ENCODE measurements around the gene FOLR1.
"Not testable (repeated sequence)": the region's sequence is repeated elsewhere in the genome, so short reads cannot be mapped to it uniquely, and the experiment has no call there.

The FOLR1 gene

GRCh38 chr11:72191961-72192381 is at the start of gene FOLR1:
Gene FOLR1 (plus strand): TSS chr11:72192140. CDS start chr11:72192174, 34 bp downstream.
- no peak for DNase-seq

- not testable (repeated sequence) for DNase-seq
These were observed 49.4 kb upstream of the FOLR1 start for GRCh38 chr11:72142543-72142942.

GRCh38 chr11:72144807-72145565 is 47.0 kb upstream of the FOLR1 start:
- no peak for DNase-seq

- no peak for DNase-seq
These were observed 45.3 kb upstream of the FOLR1 start for GRCh38 chr11:72146625-72147024.

- no peak for DNase-seq
These were observed 41.1 kb upstream of the FOLR1 start for GRCh38 chr11:72150882-72151281.

- not testable (repeated sequence) for DNase-seq
These were observed 38.1 kb upstream of the FOLR1 start for GRCh38 chr11:72153874-72154273.

- no peak for DNase-seq
These were observed 37.1 kb upstream of the FOLR1 start for GRCh38 chr11:72154816-72155215.

- DNase-seq = no peak
These were observed 36.2 kb upstream of the FOLR1 start for GRCh38 chr11:72155751-72156150.

- no peak for DNase-seq
These were observed 34.8 kb upstream of the FOLR1 start for GRCh38 chr11:72157131-72157530.

- no peak for DNase-seq
These were observed 31.6 kb upstream of the FOLR1 start for GRCh38 chr11:72160319-72160718.

GRCh38 chr11:72162891-72163492 is 28.9 kb upstream of the FOLR1 start:
- no peak for DNase-seq

- not testable (repeated sequence) for DNase-seq
These were observed 27.8 kb upstream of the FOLR1 start for GRCh38 chr11:72164187-72164586.

GRCh38 chr11:72169046-72169555 is 22.8 kb upstream of the FOLR1 start:
- DNase-seq = not testable (repeated sequence)

GRCh38 chr11:72169754-72170153 is 22.2 kb upstream of the FOLR1 start:
- not testable (repeated sequence) for DNase-seq

GRCh38 chr11:72172043-72172442 is 19.9 kb upstream of the FOLR1 start:
- DNase-seq = not testable (repeated sequence)

- no peak for DNase-seq
These were observed 18.6 kb upstream of the FOLR1 start for GRCh38 chr11:72173291-72173690.

- DNase-seq = no peak
These were observed 17.5 kb upstream of the FOLR1 start for GRCh38 chr11:72174302-72175070.

- DNase-seq = no peak
These were observed 14.3 kb upstream of the FOLR1 start for GRCh38 chr11:72177656-72178055.

- DNase-seq = no peak
These were observed 12.7 kb upstream of the FOLR1 start for GRCh38 chr11:72179049-72179803.

- DNase-seq = no peak
These were observed 12.0 kb upstream of the FOLR1 start for GRCh38 chr11:72179804-72180396.

- DNase-seq = not testable (repeated sequence)
These were observed 10.9 kb upstream of the FOLR1 start for GRCh38 chr11:72180892-72181552.

GRCh38 chr11:72181553-72181958 is 10.4 kb upstream of the FOLR1 start:
- not testable (repeated sequence) for DNase-seq

Data from activated effector memory CD4-positive, alpha-beta T cell treated with Interleukin-2 at 50 U/mL for 16 hours (primary cell).